Fibroblast of lung (primary cell): ENCODE measurements around the gene FAM78A.

Source experiments
- EZH2 ChIP-seq: IDR thresholded peaks from 2 replicates; pipeline ENCODE4 v1.5.1; 2012; ENCODE audit warnings: low read length, control low read depth, mild to moderate bottlenecking; ENCODE audit errors: missing control alignments
- TF ChIP-seq, protein P1 (sequence below), 2 donors: IDR thresholded peaks in 1 of 2; conservative IDR thresholded peaks in 1 of 2; 1 replicate in 1 of 2; 2 replicates in 1 of 2; pipeline ENCODE4 v1.5.1; 2011 to 2012; ENCODE audit warnings: low read length in 2 of 2, control low read depth in 1 of 2, inconsistent platforms in 1 of 2, low read depth in 1 of 2, mild to moderate bottlenecking in 1 of 2

DNA sequence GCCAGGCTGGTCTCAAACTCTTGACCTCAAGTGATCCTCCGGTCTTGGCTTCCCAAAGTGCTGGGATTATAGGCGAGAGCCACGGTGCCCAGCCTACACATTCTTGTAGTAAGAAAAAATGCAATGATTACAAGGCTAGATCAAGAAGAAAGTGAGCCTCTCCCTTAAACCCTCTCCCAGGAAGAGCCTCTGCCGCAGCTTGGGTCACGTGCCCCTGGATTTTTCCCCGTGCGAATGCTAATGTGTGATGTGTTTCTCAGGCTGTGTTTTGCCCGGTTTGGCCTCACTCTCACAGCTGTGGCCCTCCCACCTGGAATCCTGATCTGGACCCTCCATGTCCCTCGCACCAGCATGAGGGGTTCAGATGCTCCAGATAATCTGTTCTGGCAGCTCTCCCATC lies 20.1 kb upstream of the FAM78A start:
- TF ChIP-seq, protein P1, sequence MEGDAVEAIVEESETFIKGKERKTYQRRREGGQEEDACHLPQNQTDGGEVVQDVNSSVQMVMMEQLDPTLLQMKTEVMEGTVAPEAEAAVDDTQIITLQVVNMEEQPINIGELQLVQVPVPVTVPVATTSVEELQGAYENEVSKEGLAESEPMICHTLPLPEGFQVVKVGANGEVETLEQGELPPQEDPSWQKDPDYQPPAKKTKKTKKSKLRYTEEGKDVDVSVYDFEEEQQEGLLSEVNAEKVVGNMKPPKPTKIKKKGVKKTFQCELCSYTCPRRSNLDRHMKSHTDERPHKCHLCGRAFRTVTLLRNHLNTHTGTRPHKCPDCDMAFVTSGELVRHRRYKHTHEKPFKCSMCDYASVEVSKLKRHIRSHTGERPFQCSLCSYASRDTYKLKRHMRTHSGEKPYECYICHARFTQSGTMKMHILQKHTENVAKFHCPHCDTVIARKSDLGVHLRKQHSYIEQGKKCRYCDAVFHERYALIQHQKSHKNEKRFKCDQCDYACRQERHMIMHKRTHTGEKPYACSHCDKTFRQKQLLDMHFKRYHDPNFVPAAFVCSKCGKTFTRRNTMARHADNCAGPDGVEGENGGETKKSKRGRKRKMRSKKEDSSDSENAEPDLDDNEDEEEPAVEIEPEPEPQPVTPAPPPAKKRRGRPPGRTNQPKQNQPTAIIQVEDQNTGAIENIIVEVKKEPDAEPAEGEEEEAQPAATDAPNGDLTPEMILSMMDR (conservative IDR thresholded peaks at IDR 0.05 in 1 of 2, IDR thresholded peaks at IDR 0.05 in 1 of 2; ENCODE audit: low read depth in 1 of 2, low read length in 2 of 2), result no peak
- TF ChIP-seq EZH2, result no peak
